ENCODE results near the gene TMEM250.

The TMEM250 gene

DNA sequence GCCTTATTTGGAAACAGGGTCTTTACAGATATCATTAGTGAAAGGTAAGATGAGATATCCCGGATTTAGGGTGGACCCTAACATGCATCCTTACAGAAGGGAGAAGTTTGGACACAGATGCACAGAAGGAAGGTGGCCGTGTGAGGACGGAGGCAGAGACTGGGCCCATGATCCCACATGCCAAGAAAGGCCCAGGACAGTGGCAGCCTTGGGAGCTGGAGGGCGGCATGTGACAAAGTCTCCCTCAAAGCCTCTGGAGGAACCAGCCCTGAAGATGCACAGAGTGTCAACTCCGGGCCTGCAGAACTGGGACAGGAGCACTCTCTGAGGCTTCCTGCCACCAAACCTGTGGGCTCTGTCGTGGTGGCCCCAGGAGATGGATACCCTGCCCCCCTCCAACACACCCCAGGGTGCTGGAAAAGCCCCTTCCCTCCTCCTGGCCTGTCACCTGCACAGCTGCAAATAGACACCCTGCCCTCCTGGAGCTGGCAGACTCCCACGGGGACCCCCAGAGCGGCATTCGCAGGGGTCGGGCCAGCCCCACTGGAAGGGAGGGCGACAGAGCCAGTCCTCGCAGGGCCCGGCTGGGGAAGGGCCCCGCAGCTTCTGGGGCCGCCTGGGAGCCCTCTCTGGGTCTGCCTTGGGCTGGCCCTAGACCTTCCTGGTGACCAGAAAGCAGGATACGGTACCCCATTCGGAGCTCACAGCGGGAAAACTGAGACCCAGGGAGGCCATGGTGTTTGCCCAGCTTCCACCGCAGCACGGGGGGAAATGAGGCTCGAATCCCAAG, 31.5 kb downstream of the TMEM250 start:
- no peak for DNase-seq (ENCODE audit: low spot score)
- POLR2A ChIA-PET (ENCODE audit: low non-redundant PET) = no interaction called here
- CTCF ChIA-PET = interaction anchor here (0.6 to 1.0 kb wide), 4 partner anchors 22 to 302 kb away, joined by 3 to 5 read pairs (median 3); no protein-coding TSS in a partner anchor
- TF ChIP-seq, protein P1, sequence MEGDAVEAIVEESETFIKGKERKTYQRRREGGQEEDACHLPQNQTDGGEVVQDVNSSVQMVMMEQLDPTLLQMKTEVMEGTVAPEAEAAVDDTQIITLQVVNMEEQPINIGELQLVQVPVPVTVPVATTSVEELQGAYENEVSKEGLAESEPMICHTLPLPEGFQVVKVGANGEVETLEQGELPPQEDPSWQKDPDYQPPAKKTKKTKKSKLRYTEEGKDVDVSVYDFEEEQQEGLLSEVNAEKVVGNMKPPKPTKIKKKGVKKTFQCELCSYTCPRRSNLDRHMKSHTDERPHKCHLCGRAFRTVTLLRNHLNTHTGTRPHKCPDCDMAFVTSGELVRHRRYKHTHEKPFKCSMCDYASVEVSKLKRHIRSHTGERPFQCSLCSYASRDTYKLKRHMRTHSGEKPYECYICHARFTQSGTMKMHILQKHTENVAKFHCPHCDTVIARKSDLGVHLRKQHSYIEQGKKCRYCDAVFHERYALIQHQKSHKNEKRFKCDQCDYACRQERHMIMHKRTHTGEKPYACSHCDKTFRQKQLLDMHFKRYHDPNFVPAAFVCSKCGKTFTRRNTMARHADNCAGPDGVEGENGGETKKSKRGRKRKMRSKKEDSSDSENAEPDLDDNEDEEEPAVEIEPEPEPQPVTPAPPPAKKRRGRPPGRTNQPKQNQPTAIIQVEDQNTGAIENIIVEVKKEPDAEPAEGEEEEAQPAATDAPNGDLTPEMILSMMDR (conservative IDR thresholded peaks at IDR 0.05; ENCODE audit: low read depth) = no peak
- peak overlapping the region; percentile 59 for H3K27ac ChIP-seq

DNA sequence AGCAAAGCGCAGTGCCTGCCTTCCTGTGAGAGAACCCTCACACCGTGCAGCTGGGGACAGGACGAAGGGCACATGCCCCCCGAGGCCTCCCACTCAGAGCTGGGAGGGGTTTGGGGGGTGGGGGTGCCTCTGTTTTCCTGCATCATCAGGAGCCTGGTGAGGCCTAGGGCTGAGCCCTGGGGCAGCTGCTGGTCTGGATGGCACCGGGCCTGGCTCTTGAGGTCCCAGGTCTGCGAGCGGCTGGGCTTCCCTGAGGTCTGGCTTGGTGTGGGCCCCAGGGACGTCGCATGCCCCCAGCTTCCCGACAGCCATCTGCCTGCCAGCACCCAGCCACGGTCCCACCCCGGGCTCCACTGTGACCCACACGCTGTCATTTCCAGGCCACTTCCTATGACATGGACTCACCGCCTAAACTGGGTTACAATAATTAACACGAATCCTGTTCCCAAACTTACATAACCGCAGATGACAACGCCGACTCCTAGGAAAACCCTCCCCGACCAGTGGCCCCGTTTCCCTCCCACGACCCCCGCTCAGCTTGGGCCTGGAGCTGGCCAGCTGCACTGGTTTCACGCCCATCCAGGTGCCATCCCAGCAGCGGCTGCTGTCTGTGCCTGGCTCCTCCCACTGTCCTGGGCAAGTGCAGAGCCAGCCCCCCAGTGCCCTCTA, 32.3 kb downstream of the TMEM250 start:
- H3K27ac ChIP-seq = peak overlapping the region; percentile 59
- ChIA-PET CTCF (interaction anchor here (0.7 to 1.0 kb wide), 2 partner anchors 119 to 303 kb away, joined by 3 read pairs; no protein-coding TSS in a partner anchor), POLR2A (ENCODE audit: low non-redundant PET) (no interaction called here)
- TF ChIP-seq, protein P1 (conservative IDR thresholded peaks at IDR 0.05; ENCODE audit: low read depth) = no peak
- DNase-seq (ENCODE audit: low spot score) = no peak

GRCh38 chr9:136085815-136086212, 32.9 kb downstream of the TMEM250 start:
- TF ChIP-seq, protein P1 (conservative IDR thresholded peaks at IDR 0.05; ENCODE audit: low read depth) = no peak
- DNase-seq (ENCODE audit: low spot score) = no peak
- ChIA-PET CTCF (interaction anchor here (1.0 kb wide), 1 partner anchor 118 kb away, joined by 3 read pairs; no protein-coding TSS in a partner anchor), POLR2A (ENCODE audit: low non-redundant PET) (no interaction called here)
- peak overlapping the region; percentile 59 for H3K27ac ChIP-seq

DNA sequence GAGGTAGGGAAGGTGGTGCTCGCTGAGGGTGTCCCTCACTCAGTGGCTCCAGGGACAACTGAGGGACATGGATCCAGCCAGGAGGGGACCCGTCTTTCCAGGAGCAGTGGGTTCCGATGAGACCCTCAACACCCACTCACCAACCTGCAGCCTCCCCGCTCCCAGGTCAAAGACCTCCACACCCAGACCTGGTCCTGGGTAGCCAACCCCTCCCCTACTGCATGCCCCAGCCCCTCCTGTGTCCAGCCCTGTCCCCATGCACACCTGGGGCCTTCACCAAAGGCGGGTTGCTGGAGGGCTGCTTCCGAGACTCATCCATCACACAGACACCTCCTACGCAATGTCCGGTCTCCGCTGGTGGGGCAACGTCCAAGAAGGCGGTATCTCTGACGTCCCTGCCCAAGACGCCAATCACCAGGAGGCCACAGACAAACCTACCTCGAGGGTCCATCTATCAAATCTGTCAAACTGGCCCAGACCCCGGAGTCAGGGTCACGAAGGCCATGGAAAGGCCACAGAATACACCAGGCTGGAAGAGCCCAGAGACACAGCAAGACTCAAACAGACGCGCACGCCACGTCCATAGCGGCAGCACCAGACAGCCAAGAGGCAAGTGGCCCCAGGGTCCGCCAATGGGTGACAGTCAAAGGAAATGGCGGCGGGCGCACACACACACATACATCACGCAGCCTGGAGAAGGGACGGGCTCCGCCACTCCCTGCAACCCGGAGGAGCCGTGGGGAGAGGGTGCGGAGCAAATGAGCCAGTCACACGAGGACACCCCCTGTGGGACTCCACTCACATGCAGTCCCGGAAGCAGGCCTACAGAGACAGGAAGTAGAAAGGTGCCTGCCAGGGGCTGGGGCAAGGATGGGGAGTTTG, 34.4 kb downstream of the TMEM250 start:
- no peak overlapping the region for H3K27ac ChIP-seq
- ChIA-PET POLR2A (ENCODE audit: low non-redundant PET) (interaction anchor here (0.6 kb wide), 1 partner anchor 233 kb away, joined by 3 read pairs; no protein-coding TSS in a partner anchor), CTCF (no interaction called here)
- DNase-seq (ENCODE audit: low spot score) = no peak
- TF ChIP-seq, protein P1 (conservative IDR thresholded peaks at IDR 0.05; ENCODE audit: low read depth) = no peak

- H3K27ac ChIP-seq = no peak overlapping the region
- TF ChIP-seq, protein P1 (conservative IDR thresholded peaks at IDR 0.05; ENCODE audit: low read depth) = no peak
- CTCF ChIA-PET = interaction anchor here (0.6 kb wide), 1 partner anchor 10 kb away, joined by 3 read pairs; no protein-coding TSS in a partner anchor
- no peak for DNase-seq (ENCODE audit: low spot score)
- POLR2A ChIA-PET (ENCODE audit: low non-redundant PET) = no interaction called here
Observed at GRCh38 chr9:136083558-136084062, 35.1 kb downstream of the TMEM250 start.
